Liver (tissue), 9 donors: ENCODE results near the gene CBX8. TPM values are rescaled to one million over a fixed set of nuclear protein-coding genes. Genes with fewer than 3 reads are reported as not detected.

Source experiments
- DNase-seq: peaks from one replicate; pipeline ENCODE4 v3.0.0-alpha.2; 2017; ENCODE audit warnings: low spot score
- H3K27ac ChIP-seq, 2 donors: one replicate each; pipeline ENCODE4 v1.7.0; 2013; ENCODE audit warnings: inconsistent platforms in 2 of 2, low read length in 2 of 2, control low read depth in 1 of 2, low read depth in 1 of 2, mild to moderate bottlenecking in 1 of 2
- H3K27me3 ChIP-seq, 4 donors: one replicate each; pipeline versions ENCODE4 v1.6.1 to v1.7.0; 2013; ENCODE audit warnings: low read length in 3 of 4, inconsistent platforms in 1 of 4, mild to moderate bottlenecking in 1 of 4, moderate library complexity in 1 of 4; ENCODE audit not compliant: control insufficient read depth in 4 of 4, insufficient read depth in 4 of 4
- H3K36me3 ChIP-seq, 4 donors: one replicate each; pipeline versions ENCODE4 v1.6.1 to v1.7.0; 2013; ENCODE audit warnings: low read length in 3 of 4, mild to moderate bottlenecking in 3 of 4, low read depth in 1 of 4, moderate library complexity in 1 of 4; ENCODE audit not compliant: control insufficient read depth in 4 of 4, insufficient read depth in 3 of 4
- H3K4me1 ChIP-seq, 4 donors: one replicate each; pipeline versions ENCODE4 v1.6.1 to v1.7.0; 2013; ENCODE audit warnings: low read length in 3 of 4, mild to moderate bottlenecking in 3 of 4, moderate library complexity in 1 of 4; ENCODE audit not compliant: control insufficient read depth in 4 of 4, insufficient read depth in 4 of 4
- H3K4me3 ChIP-seq, 3 donors: one replicate each; pipeline versions ENCODE4 v1.6.1 to v1.7.0; 2013; ENCODE audit warnings: low read length in 3 of 3, control low read depth in 1 of 3, low read depth in 1 of 3, mild to moderate bottlenecking in 1 of 3
- H3K9ac ChIP-seq, 2 donors: one replicate each; pipeline ENCODE4 v1.7.0; 2013; ENCODE audit warnings: low read length in 2 of 2, mild to moderate bottlenecking in 2 of 2, moderate library complexity in 2 of 2, control low read depth in 1 of 2, low read depth in 1 of 2
- H3K9me3 ChIP-seq, 4 donors: one replicate each; pipeline versions ENCODE4 v1.6.1 to v1.7.0; 2013; ENCODE audit warnings: low read length in 3 of 4; ENCODE audit not compliant: control insufficient read depth in 4 of 4
- EGR1 ChIP-seq, 2 donors: IDR thresholded peaks; 2 replicates each; pipeline ENCODE4 v1.6.1; 2016 to 2018; ENCODE audit warnings: antibody characterized with exemption in 2 of 2, low read depth in 2 of 2
- FOXA1 ChIP-seq: IDR thresholded peaks from 2 replicates; pipeline ENCODE4 v1.6.1; 2016; ENCODE audit warnings: antibody characterized with exemption
- FOXA2 ChIP-seq: IDR thresholded peaks from 2 replicates; pipeline ENCODE4 v1.6.1; 2016; ENCODE audit warnings: antibody characterized with exemption
- GABPA ChIP-seq, 2 donors: IDR thresholded peaks in 1 of 2; conservative IDR thresholded peaks in 1 of 2; 2 replicates each; pipeline ENCODE4 v1.6.1; 2016; ENCODE audit warnings: antibody characterized with exemption in 2 of 2, mild to moderate bottlenecking in 1 of 2, moderate library complexity in 1 of 2
- HNF4A ChIP-seq, 2 donors: conservative IDR thresholded peaks; 2 replicates each; pipeline ENCODE4 v1.6.1; 2016; ENCODE audit warnings: antibody characterized with exemption in 2 of 2, mild to moderate bottlenecking in 2 of 2
- JUND ChIP-seq, 2 donors: IDR thresholded peaks; 2 replicates each; pipeline ENCODE4 v1.6.1; 2016; ENCODE audit warnings: antibody characterized with exemption in 2 of 2
- RAD21 ChIP-seq, 2 donors: IDR thresholded peaks; 2 replicates each; pipeline ENCODE4 v1.6.1; 2016; ENCODE audit warnings: antibody characterized with exemption in 2 of 2, mild to moderate bottlenecking in 2 of 2
- SP1 ChIP-seq: IDR thresholded peaks from 2 replicates; pipeline ENCODE4 v1.6.1; 2018; ENCODE audit warnings: antibody characterized with exemption, mild to moderate bottlenecking
- TAF1 ChIP-seq: conservative IDR thresholded peaks from 2 replicates; pipeline ENCODE4 v1.6.1; 2016; ENCODE audit warnings: antibody characterized with exemption, mild to moderate bottlenecking
- YY1 ChIP-seq: IDR thresholded peaks from 2 replicates; pipeline ENCODE4 v1.6.1; 2016; ENCODE audit warnings: antibody characterized with exemption, mild to moderate bottlenecking
- WGBS: extraction: QIAGEN DNeasy Blood & Tissue Kit; methylation state at CpG from one replicate; pipeline ENCODE4 v1.1.7; 2013; 5-methylcytosine and 5-hydroxymethylcytosine counted together
- polyA plus RNA-seq, 2 donors: library from polyadenylated mRNA; stranded (reverse) in 1 of 2; unstranded in 1 of 2; fragments of 200-250 nt in 1 of 2; fragments of >200 nt in 1 of 2; fragmentation: Nextera tagmentation in 1 of 2; extraction: Ambion mirVana in 1 of 2; gene quantifications; one replicate each; pipeline versions ENCODE4 v1.2.1 to v1.2.3, GENCODE V29; 2013 to 2015
- total RNA-seq, 2 donors: library from RNA; depleted of rRNA; stranded (reverse); fragments of >200 nt; gene quantifications; one replicate each; pipeline ENCODE4 v1.2.3, GENCODE V29; 2014
- TF ChIP-seq, protein P1 (sequence below): IDR thresholded peaks from 2 replicates; pipeline ENCODE4 v1.6.1; 2016; ENCODE audit warnings: antibody characterized with exemption
- TF ChIP-seq, protein P2 (sequence below): IDR thresholded peaks from 2 replicates; pipeline ENCODE4 v1.6.1; 2016; ENCODE audit warnings: antibody characterized with exemption
- TF ChIP-seq, protein P3 (sequence below): IDR thresholded peaks from 2 replicates; pipeline ENCODE4 v1.6.1; 2016; ENCODE audit warnings: antibody characterized with exemption
- TF ChIP-seq, protein P4 (sequence below): IDR thresholded peaks from 2 replicates; pipeline ENCODE4 v1.6.1; 2016; ENCODE audit warnings: antibody characterized with exemption, mild to moderate bottlenecking
- TF ChIP-seq, protein P5 (sequence below): fragments of 150-350 bp; IDR thresholded peaks from 2 replicates; pipeline ENCODE4 v1.5.1; 2017; ENCODE audit warnings: improper control_type of control experiment, low read depth, low read length; ENCODE audit not compliant: missing input control
- donor health status: healthy.
- donor health status: healthy.
- donor health status: healthy.
- donor health status: healthy.
- donor health status: healthy.

CBX8 gene
- total and polyA plus RNA-seq, 4 donors: 0.75 to 2.7 (median 1.9) TPM

DNA sequence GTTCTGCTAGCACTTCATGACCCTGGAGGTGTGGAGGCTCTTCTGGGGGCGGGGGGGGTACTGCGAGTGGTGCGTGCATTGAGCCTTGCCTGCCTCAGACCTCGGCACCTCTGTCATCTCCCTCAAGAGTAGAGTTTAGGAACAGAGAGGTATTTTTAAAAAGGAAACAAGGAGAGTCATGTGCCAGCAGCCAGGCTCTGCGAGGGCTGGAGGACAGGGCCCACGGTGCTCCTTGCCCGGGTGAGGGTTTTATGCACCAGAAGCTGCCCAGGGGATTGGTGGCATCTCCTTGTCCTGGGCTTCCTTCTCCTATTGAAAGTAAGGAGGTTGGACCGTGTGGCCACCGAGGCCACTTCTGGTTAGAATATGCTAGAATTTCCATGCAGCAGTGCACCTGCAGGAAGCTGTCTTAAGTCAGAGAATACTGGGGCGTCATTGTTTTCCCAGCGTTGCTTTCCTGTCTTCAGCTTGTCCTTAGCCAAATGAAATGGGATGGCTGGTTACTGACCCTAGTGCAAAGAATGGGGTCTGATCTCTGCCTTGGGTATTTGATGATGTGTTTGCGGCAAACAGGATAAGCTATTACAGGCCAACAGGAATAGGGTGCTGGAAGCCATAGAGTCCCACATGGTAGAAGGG lies 15.7 kb downstream of the CBX8 start (continued):
- TF ChIP-seq, protein P1, sequence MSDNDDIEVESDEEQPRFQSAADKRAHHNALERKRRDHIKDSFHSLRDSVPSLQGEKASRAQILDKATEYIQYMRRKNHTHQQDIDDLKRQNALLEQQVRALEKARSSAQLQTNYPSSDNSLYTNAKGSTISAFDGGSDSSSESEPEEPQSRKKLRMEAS: no peak

DNA sequence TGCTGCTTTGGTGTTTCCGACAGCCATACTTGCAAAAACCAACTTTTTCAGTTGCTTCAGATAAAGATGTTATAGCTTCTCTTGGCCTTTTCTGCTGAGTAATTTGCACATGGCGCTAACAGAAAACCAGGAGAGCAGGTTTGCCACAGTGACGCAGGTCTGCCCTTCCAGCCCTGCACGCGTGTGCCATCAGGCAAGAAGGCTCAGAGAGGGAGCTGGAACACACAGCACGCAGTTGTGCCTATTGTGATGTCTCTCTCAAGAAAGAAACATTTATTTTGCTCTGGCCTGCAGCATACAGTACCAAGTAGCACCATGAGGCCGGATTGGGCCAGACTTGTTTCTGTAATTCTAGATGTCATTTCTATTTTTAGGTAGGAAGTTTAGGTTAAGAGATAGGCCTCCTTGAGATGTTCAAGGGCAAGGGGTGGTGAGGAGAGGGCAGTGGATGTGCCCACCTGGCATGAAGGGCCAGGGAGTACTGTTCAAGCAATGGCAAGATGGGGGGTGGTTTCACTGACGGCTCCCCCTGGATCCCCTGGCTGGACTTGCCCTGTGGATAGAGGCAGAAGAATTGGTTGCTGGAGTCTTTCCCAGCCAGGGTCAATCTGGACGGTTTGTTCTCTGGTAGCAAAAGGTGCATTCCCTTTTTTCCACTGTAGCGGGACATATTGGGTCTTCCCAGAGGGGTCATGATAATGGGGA lies 17.1 kb downstream of the CBX8 start:
- no peaks in the 10 kb centered on the region for H3K36me3 ChIP-seq
- peaks cover 0 to 4% (median 0%) of the 10 kb centered on the region in 4 donors for H3K9me3 ChIP-seq
- peaks cover 6 to 25% (median 14%) of the 10 kb centered on the region in 4 donors for H3K4me1 ChIP-seq
- H3K4me3 ChIP-seq: no peak overlapping the region
- WGBS: 89% methylated on average over 10 of the region's 10 CpGs
- H3K27ac ChIP-seq: no peak overlapping the region
- no peak for DNase-seq
- peaks cover 0 to 14% (median 4%) of the 10 kb centered on the region in 4 donors for H3K27me3 ChIP-seq
- no peak overlapping the region for H3K9ac ChIP-seq
- TF ChIP-seq FOXA2: no peak
- no peak for TF ChIP-seq RAD21 (IDR thresholded peaks at IDR 0.05)
- TF ChIP-seq, protein P2, sequence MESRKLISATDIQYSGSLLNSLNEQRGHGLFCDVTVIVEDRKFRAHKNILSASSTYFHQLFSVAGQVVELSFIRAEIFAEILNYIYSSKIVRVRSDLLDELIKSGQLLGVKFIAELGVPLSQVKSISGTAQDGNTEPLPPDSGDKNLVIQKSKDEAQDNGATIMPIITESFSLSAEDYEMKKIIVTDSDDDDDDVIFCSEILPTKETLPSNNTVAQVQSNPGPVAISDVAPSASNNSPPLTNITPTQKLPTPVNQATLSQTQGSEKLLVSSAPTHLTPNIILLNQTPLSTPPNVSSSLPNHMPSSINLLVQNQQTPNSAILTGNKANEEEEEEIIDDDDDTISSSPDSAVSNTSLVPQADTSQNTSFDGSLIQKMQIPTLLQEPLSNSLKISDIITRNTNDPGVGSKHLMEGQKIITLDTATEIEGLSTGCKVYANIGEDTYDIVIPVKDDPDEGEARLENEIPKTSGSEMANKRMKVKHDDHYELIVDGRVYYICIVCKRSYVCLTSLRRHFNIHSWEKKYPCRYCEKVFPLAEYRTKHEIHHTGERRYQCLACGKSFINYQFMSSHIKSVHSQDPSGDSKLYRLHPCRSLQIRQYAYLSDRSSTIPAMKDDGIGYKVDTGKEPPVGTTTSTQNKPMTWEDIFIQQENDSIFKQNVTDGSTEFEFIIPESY: no peak
- no peak for TF ChIP-seq YY1
- TF ChIP-seq GABPA (IDR thresholded peaks at IDR 0.05 in 1 of 2, conservative IDR thresholded peaks at IDR 0.05 in 1 of 2): no peak
- TF ChIP-seq FOXA1: no peak
- no peak for TF ChIP-seq JUND (IDR thresholded peaks at IDR 0.05)
- TF ChIP-seq, protein P3, sequence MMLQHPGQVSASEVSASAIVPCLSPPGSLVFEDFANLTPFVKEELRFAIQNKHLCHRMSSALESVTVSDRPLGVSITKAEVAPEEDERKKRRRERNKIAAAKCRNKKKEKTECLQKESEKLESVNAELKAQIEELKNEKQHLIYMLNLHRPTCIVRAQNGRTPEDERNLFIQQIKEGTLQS: no peak
- no peak for TF ChIP-seq HNF4A (conservative IDR thresholded peaks at IDR 0.05)
- TF ChIP-seq SP1: no peak
- TF ChIP-seq TAF1: no peak
- TF ChIP-seq EGR1 (IDR thresholded peaks at IDR 0.05; ENCODE audit: low read depth in 2 of 2): no peak
- TF ChIP-seq, protein P4, sequence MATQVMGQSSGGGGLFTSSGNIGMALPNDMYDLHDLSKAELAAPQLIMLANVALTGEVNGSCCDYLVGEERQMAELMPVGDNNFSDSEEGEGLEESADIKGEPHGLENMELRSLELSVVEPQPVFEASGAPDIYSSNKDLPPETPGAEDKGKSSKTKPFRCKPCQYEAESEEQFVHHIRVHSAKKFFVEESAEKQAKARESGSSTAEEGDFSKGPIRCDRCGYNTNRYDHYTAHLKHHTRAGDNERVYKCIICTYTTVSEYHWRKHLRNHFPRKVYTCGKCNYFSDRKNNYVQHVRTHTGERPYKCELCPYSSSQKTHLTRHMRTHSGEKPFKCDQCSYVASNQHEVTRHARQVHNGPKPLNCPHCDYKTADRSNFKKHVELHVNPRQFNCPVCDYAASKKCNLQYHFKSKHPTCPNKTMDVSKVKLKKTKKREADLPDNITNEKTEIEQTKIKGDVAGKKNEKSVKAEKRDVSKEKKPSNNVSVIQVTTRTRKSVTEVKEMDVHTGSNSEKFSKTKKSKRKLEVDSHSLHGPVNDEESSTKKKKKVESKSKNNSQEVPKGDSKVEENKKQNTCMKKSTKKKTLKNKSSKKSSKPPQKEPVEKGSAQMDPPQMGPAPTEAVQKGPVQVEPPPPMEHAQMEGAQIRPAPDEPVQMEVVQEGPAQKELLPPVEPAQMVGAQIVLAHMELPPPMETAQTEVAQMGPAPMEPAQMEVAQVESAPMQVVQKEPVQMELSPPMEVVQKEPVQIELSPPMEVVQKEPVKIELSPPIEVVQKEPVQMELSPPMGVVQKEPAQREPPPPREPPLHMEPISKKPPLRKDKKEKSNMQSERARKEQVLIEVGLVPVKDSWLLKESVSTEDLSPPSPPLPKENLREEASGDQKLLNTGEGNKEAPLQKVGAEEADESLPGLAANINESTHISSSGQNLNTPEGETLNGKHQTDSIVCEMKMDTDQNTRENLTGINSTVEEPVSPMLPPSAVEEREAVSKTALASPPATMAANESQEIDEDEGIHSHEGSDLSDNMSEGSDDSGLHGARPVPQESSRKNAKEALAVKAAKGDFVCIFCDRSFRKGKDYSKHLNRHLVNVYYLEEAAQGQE: no peak
- TF ChIP-seq, protein P1: no peak
- TF ChIP-seq, protein P5, sequence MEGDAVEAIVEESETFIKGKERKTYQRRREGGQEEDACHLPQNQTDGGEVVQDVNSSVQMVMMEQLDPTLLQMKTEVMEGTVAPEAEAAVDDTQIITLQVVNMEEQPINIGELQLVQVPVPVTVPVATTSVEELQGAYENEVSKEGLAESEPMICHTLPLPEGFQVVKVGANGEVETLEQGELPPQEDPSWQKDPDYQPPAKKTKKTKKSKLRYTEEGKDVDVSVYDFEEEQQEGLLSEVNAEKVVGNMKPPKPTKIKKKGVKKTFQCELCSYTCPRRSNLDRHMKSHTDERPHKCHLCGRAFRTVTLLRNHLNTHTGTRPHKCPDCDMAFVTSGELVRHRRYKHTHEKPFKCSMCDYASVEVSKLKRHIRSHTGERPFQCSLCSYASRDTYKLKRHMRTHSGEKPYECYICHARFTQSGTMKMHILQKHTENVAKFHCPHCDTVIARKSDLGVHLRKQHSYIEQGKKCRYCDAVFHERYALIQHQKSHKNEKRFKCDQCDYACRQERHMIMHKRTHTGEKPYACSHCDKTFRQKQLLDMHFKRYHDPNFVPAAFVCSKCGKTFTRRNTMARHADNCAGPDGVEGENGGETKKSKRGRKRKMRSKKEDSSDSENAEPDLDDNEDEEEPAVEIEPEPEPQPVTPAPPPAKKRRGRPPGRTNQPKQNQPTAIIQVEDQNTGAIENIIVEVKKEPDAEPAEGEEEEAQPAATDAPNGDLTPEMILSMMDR: no peak
